Mucosa of stomach (tissue), 1 donor: Measurements from ENCODE around the gene FXR2.

Experiments used
- H3K27me3 ChIP-seq: one replicate; pipeline ENCODE4 v1.7.0; 2013; ENCODE audit warnings: mild to moderate bottlenecking, low read length; ENCODE audit not compliant: control insufficient read depth, insufficient read depth
- H3K36me3 ChIP-seq: one replicate; pipeline ENCODE4 v1.7.0; 2013; ENCODE audit warnings: low read length; ENCODE audit not compliant: control insufficient read depth, insufficient read depth
- H3K4me1 ChIP-seq: one replicate; pipeline ENCODE4 v1.7.0; 2013; ENCODE audit warnings: mild to moderate bottlenecking, low read length; ENCODE audit not compliant: control insufficient read depth, insufficient read depth
- H3K4me3 ChIP-seq: one replicate; pipeline ENCODE4 v1.7.0; 2013; ENCODE audit warnings: low read length
- H3K9ac ChIP-seq: one replicate; pipeline ENCODE4 v1.7.0; 2013; ENCODE audit warnings: mild to moderate bottlenecking, low read length, moderate library complexity
- H3K9me3 ChIP-seq: one replicate; pipeline ENCODE4 v1.7.0; 2013; ENCODE audit warnings: mild to moderate bottlenecking, low read length, moderate library complexity; ENCODE audit not compliant: control insufficient read depth
- donor health status: Pancreatic carcinoma.

The FXR2 gene

DNA sequence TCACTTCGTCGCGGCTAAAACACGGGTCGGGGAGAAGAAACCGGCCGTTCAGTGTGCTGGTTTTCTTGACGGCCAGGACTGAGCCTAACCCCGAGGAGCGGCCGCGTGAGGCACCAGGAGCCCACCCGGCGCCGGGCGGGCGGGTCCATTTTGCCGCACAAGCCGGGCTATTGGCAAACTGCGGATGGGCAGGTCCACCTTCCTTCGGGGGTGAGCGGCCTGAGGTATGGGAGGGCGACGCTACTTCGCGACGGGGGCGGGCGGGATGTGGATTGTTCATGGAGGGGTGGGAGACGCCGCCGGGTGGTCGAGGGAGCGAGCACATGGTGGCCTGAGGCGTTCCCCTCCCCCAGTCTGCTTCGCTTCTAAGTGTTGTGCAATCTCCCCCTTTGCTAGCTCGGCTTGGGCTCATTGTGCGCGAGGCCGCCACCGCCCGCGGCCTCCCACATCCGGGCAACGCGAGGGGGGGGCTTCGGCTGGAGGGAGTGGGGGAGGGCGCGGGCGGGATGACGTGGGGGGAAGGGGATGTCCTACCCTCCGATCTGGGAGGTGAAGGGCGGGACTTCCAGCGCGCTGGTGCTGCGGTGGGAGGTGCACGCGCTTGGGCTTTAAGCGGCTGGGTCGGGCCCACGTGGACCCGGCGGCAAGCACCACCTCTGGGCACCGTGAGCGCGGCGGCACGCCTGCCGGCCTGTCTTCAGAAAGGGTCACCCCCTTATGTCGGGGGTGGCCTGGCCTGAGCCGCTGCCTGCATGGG is 41.2 kb downstream of the FXR2 start:
- H3K9me3 ChIP-seq, result no peaks in the 10 kb centered on the region
- peaks cover 51% of the 10 kb centered on the region for H3K36me3 ChIP-seq
- peak overlapping the region; percentile 67 for H3K4me3 ChIP-seq
- H3K9ac ChIP-seq, result peak overlapping the region; percentile 88
- no peaks in the 10 kb centered on the region for H3K27me3 ChIP-seq
- H3K4me1 ChIP-seq, result peaks cover 25% of the 10 kb centered on the region

- peaks cover 45% of the 10 kb centered on the region for H3K36me3 ChIP-seq
Observed at GRCh38 chr17:7572588-7573323, 41.9 kb downstream of the FXR2 start.

DNA sequence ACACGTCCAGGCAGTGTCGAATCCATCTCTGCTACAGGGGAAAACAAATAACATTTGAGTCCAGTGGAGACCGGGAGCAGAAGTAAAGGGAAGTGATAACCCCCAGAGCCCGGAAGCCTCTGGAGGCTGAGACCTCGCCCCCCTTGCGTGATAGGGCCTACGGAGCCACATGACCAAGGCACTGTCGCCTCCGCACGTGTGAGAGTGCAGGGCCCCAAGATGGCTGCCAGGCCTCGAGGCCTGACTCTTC is 42.4 kb downstream of the FXR2 start:
- Histone ChIP-seq H3K27me3 (no peaks in the 10 kb centered on the region), H3K9ac (peak overlapping the region; percentile 91), H3K4me3 (peak overlapping the region; percentile 81), H3K4me1 (peaks cover 18% of the 10 kb centered on the region), H3K36me3 (peaks cover 42% of the 10 kb centered on the region), H3K9me3 (no peaks in the 10 kb centered on the region)

More at GRCh38 chr17:7572588-7573323, 41.9 kb downstream of the FXR2 start:
- Histone ChIP-seq H3K9ac (peak overlapping the region; percentile 91), H3K9me3 (no peaks in the 10 kb centered on the region), H3K4me3 (peak overlapping the region; percentile 67), H3K27me3 (no peaks in the 10 kb centered on the region), H3K4me1 (peaks cover 23% of the 10 kb centered on the region)

DNA sequence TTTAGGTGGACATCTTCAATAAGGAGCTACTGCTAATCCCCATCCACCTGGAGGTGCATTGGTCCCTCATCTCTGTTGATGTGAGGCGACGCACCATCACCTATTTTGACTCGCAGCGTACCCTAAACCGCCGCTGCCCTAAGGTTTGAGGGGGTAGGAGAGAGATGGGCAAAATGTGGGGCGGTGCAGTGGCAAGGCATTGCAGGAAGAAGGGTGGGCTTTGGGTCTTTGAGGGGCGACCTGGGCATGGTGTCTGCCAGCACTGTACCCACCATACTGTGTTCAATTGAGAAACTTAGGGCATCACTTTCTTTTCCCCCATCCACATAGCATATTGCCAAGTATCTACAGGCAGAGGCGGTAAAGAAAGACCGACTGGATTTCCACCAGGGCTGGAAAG is 44.3 kb downstream of the FXR2 start:
- H3K4me1 ChIP-seq, result peaks cover 15% of the 10 kb centered on the region
- no peaks in the 10 kb centered on the region for H3K9me3 ChIP-seq
- no peaks in the 10 kb centered on the region for H3K27me3 ChIP-seq
- H3K9ac ChIP-seq, result no peak overlapping the region
- H3K36me3 ChIP-seq, result peaks cover 37% of the 10 kb centered on the region
- H3K4me3 ChIP-seq, result no peak overlapping the region

DNA sequence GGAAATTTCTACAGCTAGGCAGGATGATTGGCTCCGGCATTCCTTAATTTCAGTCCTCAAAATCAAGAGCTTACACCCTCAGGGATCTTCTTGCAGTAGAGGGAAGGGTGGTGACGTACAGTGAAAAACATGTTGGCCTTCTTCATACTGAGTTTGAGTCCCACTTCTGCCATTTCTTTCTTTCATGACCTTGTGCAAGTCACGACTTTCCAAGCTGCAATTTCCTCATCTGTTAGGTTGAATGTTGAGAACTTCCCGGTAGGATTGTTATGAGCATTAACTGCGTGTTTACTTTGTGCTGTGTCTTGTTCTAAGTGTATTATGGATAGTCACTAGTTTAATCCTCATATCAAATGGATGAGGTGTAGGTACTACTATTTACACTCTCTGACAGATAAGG is 45.1 kb downstream of the FXR2 start:
- H3K9me3 ChIP-seq, result no peaks in the 10 kb centered on the region
- H3K4me1 ChIP-seq, result peaks cover 8% of the 10 kb centered on the region
- H3K9ac ChIP-seq, result no peak overlapping the region
- H3K36me3 ChIP-seq, result peaks cover 38% of the 10 kb centered on the region
- no peaks in the 10 kb centered on the region for H3K27me3 ChIP-seq
- H3K4me3 ChIP-seq, result no peak overlapping the region

- H3K27me3 ChIP-seq, result no peaks in the 10 kb centered on the region
- H3K4me1 ChIP-seq, result peaks cover 46% of the 10 kb centered on the region
- peaks cover 22% of the 10 kb centered on the region for H3K36me3 ChIP-seq
- H3K4me3 ChIP-seq, result no peak overlapping the region
- peak overlapping the region; percentile 81 for H3K9ac ChIP-seq
- no peaks in the 10 kb centered on the region for H3K9me3 ChIP-seq
Observed at GRCh38 chr17:7563115-7563869, 51.4 kb downstream of the FXR2 start.

DNA sequence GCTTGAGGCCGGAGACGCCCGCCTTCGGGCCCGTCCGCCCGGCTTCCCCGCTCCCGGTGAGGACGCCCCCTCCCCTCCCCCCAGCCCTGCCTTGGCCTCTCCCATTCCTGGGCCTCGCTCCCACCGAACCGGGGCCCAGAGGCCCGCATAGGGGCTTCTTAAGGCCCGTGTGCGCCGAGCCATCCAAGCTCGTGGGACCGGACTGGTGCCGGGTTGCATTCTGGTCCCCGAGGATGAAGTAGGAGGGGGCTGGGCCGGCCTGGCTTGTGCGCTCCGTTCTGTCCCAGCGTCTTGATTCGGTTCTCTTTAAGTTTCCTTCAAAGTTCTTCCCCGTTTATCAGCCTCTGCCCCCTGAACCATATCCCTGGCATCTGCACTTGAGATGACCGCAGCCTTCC is 52.5 kb downstream of the FXR2 start:
- H3K4me1 ChIP-seq, result peaks cover 54% of the 10 kb centered on the region
- no peaks in the 10 kb centered on the region for H3K27me3 ChIP-seq
- no peaks in the 10 kb centered on the region for H3K9me3 ChIP-seq

GRCh38 chr17:7561589-7562207 is 53.0 kb downstream of the FXR2 start, which contains the start of gene SENP3:
Gene SENP3 (plus strand): TSS chr17:7561919. CDS start chr17:7563077, 1,158 bp downstream.
- Histone ChIP-seq H3K9ac (peak within 1 kb of the TSS; percentile 98), H3K9me3 (no peaks in the 10 kb centered on the region), H3K27me3 (no peaks in the 10 kb centered on the region), H3K36me3 (peaks cover 17% of the 10 kb centered on the region), H3K4me1 (peaks cover 59% of the 10 kb centered on the region), H3K4me3 (peak within 1 kb of the TSS; percentile 52)

More for the DNA sequence above, 52.5 kb downstream of the FXR2 start:
- Histone ChIP-seq H3K36me3 (peaks cover 22% of the 10 kb centered on the region), H3K9ac (peak overlapping the region; percentile 81), H3K4me3 (peak overlapping the region; percentile 34)

- peak overlapping the region; percentile 98 for H3K9ac ChIP-seq
- peaks cover 62% of the 10 kb centered on the region for H3K4me1 ChIP-seq
- no peaks in the 10 kb centered on the region for H3K27me3 ChIP-seq
- H3K36me3 ChIP-seq, result peaks cover 16% of the 10 kb centered on the region
- H3K9me3 ChIP-seq, result no peaks in the 10 kb centered on the region
- H3K4me3 ChIP-seq, result peak overlapping the region; percentile 52
Observed at GRCh38 chr17:7561028-7561575, 53.6 kb downstream of the FXR2 start.

- H3K36me3 ChIP-seq, result peaks cover 11% of the 10 kb centered on the region
- peak overlapping the region; percentile 77 for H3K4me3 ChIP-seq
- no peaks in the 10 kb centered on the region for H3K9me3 ChIP-seq
- H3K9ac ChIP-seq, result peak overlapping the region; percentile 98
- H3K4me1 ChIP-seq, result peaks cover 62% of the 10 kb centered on the region
- H3K27me3 ChIP-seq, result no peaks in the 10 kb centered on the region
Observed at GRCh38 chr17:7560172-7561027, 54.3 kb downstream of the FXR2 start.
